Osteocyte (in vitro differentiated cells): Measurements from ENCODE around the gene RNF121. TPM values are rescaled to one million over a fixed set of nuclear protein-coding genes. Genes with fewer than 3 reads are reported as not detected.

Experiments used
- DNase-seq: peaks from one replicate; pipeline ENCODE4 v3.0.0; 2021; ENCODE audit warnings: mixed read lengths; ENCODE audit not compliant: unreplicated experiment; ENCODE audit errors: extremely low spot score
- H3K27ac Mint-ChIP-seq: one replicate; pipeline ENCODE4 v1.8.0; 2021; ENCODE audit warnings: mild to moderate bottlenecking, mixed read lengths; ENCODE audit not compliant: unreplicated experiment
- H3K27me3 Mint-ChIP-seq: one replicate; pipeline ENCODE4 v1.8.0; 2021; ENCODE audit warnings: mixed read lengths; ENCODE audit not compliant: unreplicated experiment
- H3K36me3 Mint-ChIP-seq: one replicate; pipeline ENCODE4 v1.8.0; 2021; ENCODE audit warnings: mixed read lengths; ENCODE audit not compliant: unreplicated experiment
- H3K4me1 Mint-ChIP-seq: one replicate; pipeline ENCODE4 v1.8.0; 2021; ENCODE audit warnings: mixed read lengths; ENCODE audit not compliant: unreplicated experiment
- H3K4me3 Mint-ChIP-seq: one replicate; pipeline ENCODE4 v1.8.0; 2021; ENCODE audit warnings: mild to moderate bottlenecking, moderate library complexity, mixed read lengths; ENCODE audit not compliant: unreplicated experiment
- H3K9me3 Mint-ChIP-seq: one replicate; pipeline ENCODE4 v1.8.0; 2021; ENCODE audit warnings: mixed read lengths; ENCODE audit not compliant: unreplicated experiment
- CTCF ChIP-seq: fragments of 200-600 bp; sonication (generic); IDR thresholded peaks from 2 replicates; pipeline ENCODE4 v1.5.0; 2021; ENCODE audit warnings: antibody characterized with exemption, mild to moderate bottlenecking, moderate library complexity
- total RNA-seq: library from RNA; stranded (reverse); gene quantifications from 2 replicates; pipeline ENCODE4 v1.2.1, GENCODE V29; 2021

RNF121 gene
- total RNA-seq, 1 donor from 2014 or later: 44.9 TPM

DNA sequence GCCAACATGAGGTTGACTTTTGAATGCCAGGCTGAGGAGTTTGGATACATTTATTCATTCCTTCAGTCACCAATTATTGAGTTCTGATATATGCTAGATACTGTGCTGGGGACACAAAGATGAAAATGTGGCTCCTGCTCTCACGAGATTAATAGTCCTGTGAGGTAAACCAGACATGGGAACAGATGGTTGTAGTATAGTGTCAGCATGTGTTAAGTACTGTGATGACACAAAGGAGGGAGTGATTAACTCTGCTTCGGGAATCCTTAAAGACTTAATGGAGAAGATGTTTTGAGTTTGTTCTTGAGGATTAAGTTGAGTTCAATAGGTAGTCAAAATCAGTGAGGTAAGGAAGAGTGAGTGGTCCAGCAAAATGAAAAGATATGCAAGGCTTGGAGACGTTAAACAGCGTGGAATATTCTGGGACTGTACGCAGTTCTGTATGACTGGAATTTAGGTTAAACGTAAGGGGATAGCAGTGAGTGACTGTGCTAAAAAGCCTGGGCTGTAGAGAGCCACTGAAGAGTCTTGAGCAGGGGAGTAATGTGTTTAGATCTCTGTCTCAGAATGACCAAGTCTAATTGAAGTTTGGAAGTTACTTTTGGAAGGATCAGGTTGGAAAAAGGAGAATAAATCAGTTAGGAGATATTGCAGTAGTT, 11.8 kb downstream of the RNF121 start:
- peaks cover 39% of the 10 kb centered on the region for H3K4me1 Mint-ChIP-seq
- TF ChIP-seq CTCF: no peak
- H3K27ac Mint-ChIP-seq: no peak overlapping the region
- no peaks in the 10 kb centered on the region for H3K36me3 Mint-ChIP-seq
- H3K9me3 Mint-ChIP-seq: no peaks in the 10 kb centered on the region
- no peak overlapping the region for H3K4me3 Mint-ChIP-seq
- no peak for DNase-seq
- H3K27me3 Mint-ChIP-seq: no peaks in the 10 kb centered on the region

DNA sequence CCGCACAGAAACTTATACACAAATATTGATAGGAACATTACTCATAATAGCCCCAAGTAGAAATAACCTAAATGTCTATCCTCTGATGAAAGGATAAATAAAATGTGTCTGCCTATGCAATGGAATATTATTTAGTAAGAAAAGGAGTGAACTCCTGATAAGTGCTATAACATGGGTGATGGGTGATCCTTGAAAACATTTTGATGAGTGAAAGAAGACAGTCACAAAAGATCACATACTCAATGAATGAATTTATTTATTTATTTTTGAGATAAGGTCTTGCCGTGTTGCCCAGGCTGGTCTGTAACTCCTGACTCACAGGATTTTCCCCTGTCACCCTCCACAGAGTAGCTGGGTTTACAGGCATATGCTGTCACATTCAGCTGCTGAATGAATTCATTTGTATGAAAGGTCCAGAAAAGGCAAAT, 17.3 kb downstream of the RNF121 start:
- no peaks in the 10 kb centered on the region for H3K27me3 Mint-ChIP-seq
- H3K27ac Mint-ChIP-seq: peak overlapping the region; percentile 93
- peaks cover 1% of the 10 kb centered on the region for H3K36me3 Mint-ChIP-seq
- no peak for DNase-seq
- peaks cover 54% of the 10 kb centered on the region for H3K4me1 Mint-ChIP-seq
- no peak overlapping the region for H3K4me3 Mint-ChIP-seq
- TF ChIP-seq CTCF: no peak
- H3K9me3 Mint-ChIP-seq: no peaks in the 10 kb centered on the region

GRCh38 chr11:71947498-71947897, 18.7 kb downstream of the RNF121 start:
- Mint-ChIP-seq H3K9me3 (no peaks in the 10 kb centered on the region), H3K4me3 (no peak overlapping the region), H3K4me1 (peaks cover 58% of the 10 kb centered on the region), H3K36me3 (peaks cover 1% of the 10 kb centered on the region), H3K27ac (peak overlapping the region; percentile 36), H3K27me3 (no peaks in the 10 kb centered on the region)
- DNase-seq: no peak
- no peak for TF ChIP-seq CTCF

GRCh38 chr11:71948314-71949027, 19.6 kb downstream of the RNF121 start:
- Mint-ChIP-seq H3K4me1 (peaks cover 51% of the 10 kb centered on the region), H3K36me3 (peaks cover 1% of the 10 kb centered on the region), H3K9me3 (no peaks in the 10 kb centered on the region), H3K27me3 (no peaks in the 10 kb centered on the region), H3K27ac (no peak overlapping the region), H3K4me3 (no peak overlapping the region)
- no peak for DNase-seq
- TF ChIP-seq CTCF: no peak

GRCh38 chr11:71949034-71949433, 20.2 kb downstream of the RNF121 start:
- H3K27ac Mint-ChIP-seq: no peak overlapping the region
- no peaks in the 10 kb centered on the region for H3K27me3 Mint-ChIP-seq
- peaks cover 1% of the 10 kb centered on the region for H3K36me3 Mint-ChIP-seq
- H3K4me3 Mint-ChIP-seq: no peak overlapping the region
- no peaks in the 10 kb centered on the region for H3K9me3 Mint-ChIP-seq
- H3K4me1 Mint-ChIP-seq: peaks cover 46% of the 10 kb centered on the region
- DNase-seq: no peak
- TF ChIP-seq CTCF: no peak
